Calu3 (cell line): ENCODE measurements around the gene FAM200C. TPM values are rescaled to one million over a fixed set of nuclear protein-coding genes. Genes with fewer than 3 reads are reported as not detected.

ENCODE experiments used
- BruUV-seq: library from RNA; stranded (reverse); fragments of 400-500 nt; replicated peaks from 2 replicates; lab custom pipeline; 2021; lab: Mats Ljungman, UMichigan
- CTCF ChIA-PET: fragments of 300-600 bp; sonication (Branson Sonifier 250); formaldehyde crosslinking; loops from one replicate; lab custom pipeline; 2022; ENCODE audit warnings: antibody characterized with exemption; lab: Charles Lee
- DNase-seq: peaks from one replicate; pipeline ENCODE4 v3.0.0; 2022
- H3K27ac Mint-ChIP-seq: one replicate; pipeline ENCODE4 v1.8.0; 2022; ENCODE audit warnings: mixed read lengths; ENCODE audit not compliant: unreplicated experiment
- H3K27me3 Mint-ChIP-seq: one replicate; pipeline ENCODE4 v1.8.0; 2022; ENCODE audit warnings: mixed read lengths; ENCODE audit not compliant: unreplicated experiment
- H3K36me3 Mint-ChIP-seq: one replicate; pipeline ENCODE4 v1.8.0; 2022; ENCODE audit warnings: mild to moderate bottlenecking, moderate library complexity, mixed read lengths; ENCODE audit not compliant: insufficient read depth, unreplicated experiment
- H3K4me1 Mint-ChIP-seq: one replicate; pipeline ENCODE4 v1.8.0; 2022; ENCODE audit warnings: mild to moderate bottlenecking, low read depth, mixed read lengths; ENCODE audit not compliant: unreplicated experiment
- H3K4me3 Mint-ChIP-seq: one replicate; pipeline ENCODE4 v1.8.0; 2022; ENCODE audit warnings: mild to moderate bottlenecking, low read depth, moderate library complexity, mixed read lengths; ENCODE audit not compliant: unreplicated experiment
- H3K9me3 Mint-ChIP-seq: one replicate; pipeline ENCODE4 v1.8.0; 2022; ENCODE audit warnings: low read depth, mixed read lengths; ENCODE audit not compliant: unreplicated experiment
- CTCF ChIP-seq: fragments of 200-600 bp; IDR thresholded peaks from one replicate; pipeline ENCODE4 v1.8.0; 2022; ENCODE audit warnings: antibody characterized with exemption; ENCODE audit not compliant: unreplicated experiment
- intact Hi-C: fragments of 100-400 bp; cut with micrococcal nuclease; formaldehyde crosslinking; loops from one replicate; pipeline ENCODE4 v1.10.0; 2022; ENCODE audit not compliant: unreplicated experiment
- total RNA-seq: library from RNA; stranded (reverse); gene quantifications from 2 replicates; pipeline ENCODE4 v1.2.3, GENCODE V29; 2022

FAM200C gene
- total RNA-seq, 1 experiment from 2014 or later: 7.5 TPM

- Mint-ChIP-seq H3K27me3 (no peaks in the 10 kb centered on the region), H3K36me3 (peaks cover 22% of the 10 kb centered on the region), H3K27ac (no peak overlapping the region), H3K4me3 (no peak overlapping the region), H3K9me3 (no peaks in the 10 kb centered on the region), H3K4me1 (peaks cover 9% of the 10 kb centered on the region)
- no peak for DNase-seq
- no peak for TF ChIP-seq CTCF
- BruUV-seq: no TSS peak
- CTCF ChIA-PET: no interaction called here
- intact Hi-C loops: no loop called here
These were observed 2.4 kb downstream of the FAM200C start for GRCh38 chr5:160397492-160397891.

GRCh38 chr5:160395111-160395510 is 4.7 kb downstream of the FAM200C start:
- peaks cover 15% of the 10 kb centered on the region for H3K36me3 Mint-ChIP-seq
- CTCF ChIA-PET: interaction anchor here (0.6 to 0.9 kb wide), 2 partner anchors 16 to 221 kb away, joined by 3 to 5 read pairs; no protein-coding TSS in a partner anchor
- intact Hi-C loops: no loop called here
- H3K9me3 Mint-ChIP-seq: no peaks in the 10 kb centered on the region
- no peak overlapping the region for H3K4me3 Mint-ChIP-seq
- no peak for TF ChIP-seq CTCF
- peaks cover 4% of the 10 kb centered on the region for H3K4me1 Mint-ChIP-seq
- no peaks in the 10 kb centered on the region for H3K27me3 Mint-ChIP-seq
- DNase-seq: no peak
- no TSS peak for BruUV-seq
- H3K27ac Mint-ChIP-seq: no peak overlapping the region

- CTCF ChIA-PET: interaction anchor here (0.6 to 1.3 kb wide), 13 partner anchors 9 to 369 kb away, joined by 3 to 27 read pairs (median 4); partner anchors contain the start of genes C1QTNF2, FAM200C and SLU7
- Mint-ChIP-seq H3K4me1 (no peaks in the 10 kb centered on the region), H3K36me3 (no peaks in the 10 kb centered on the region), H3K9me3 (peaks cover 3% of the 10 kb centered on the region), H3K27ac (no peak overlapping the region), H3K4me3 (no peak overlapping the region), H3K27me3 (no peaks in the 10 kb centered on the region)
- BruUV-seq: no TSS peak
- no peak for TF ChIP-seq CTCF
- no peak for DNase-seq
- intact Hi-C loops: loop anchor here (1.0 kb wide), 3 partner anchors 192 to 369 kb away; no protein-coding TSS in a partner anchor
These were observed 8.8 kb downstream of the FAM200C start for GRCh38 chr5:160390787-160391696.

GRCh38 chr5:160387445-160387844 is 12.4 kb downstream of the FAM200C start:
- Mint-ChIP-seq H3K27ac (no peak overlapping the region), H3K27me3 (peaks cover 5% of the 10 kb centered on the region), H3K4me3 (no peak overlapping the region), H3K9me3 (peaks cover 3% of the 10 kb centered on the region), H3K36me3 (no peaks in the 10 kb centered on the region), H3K4me1 (no peaks in the 10 kb centered on the region)
- no TSS peak for BruUV-seq
- intact Hi-C loops: no loop called here
- CTCF ChIA-PET: no interaction called here
- no peak for DNase-seq
- no peak for TF ChIP-seq CTCF
